ENCODE results near the gene NDUFB11. TPM values are rescaled to one million over a fixed set of nuclear protein-coding genes. Genes with fewer than 3 reads are reported as not detected.

NDUFB11 gene
- total RNA-seq, 1 experiment from 2014 or later = 205 TPM

Other genes with a start within 250 kb of the NDUFB11 start
- gene JADE3, start 232.3 kb downstream of the NDUFB11 start, total RNA-seq (2014; rRNA removed; shearing (Covaris generic)) = 5.4 and 8.6 TPM in 2 replicates
- gene RGN, start 66.3 kb downstream of the NDUFB11 start, total RNA-seq (2014; rRNA removed; shearing (Covaris generic)) = 1.7 and 1.9 TPM in 2 replicates
- gene RBM10, start 519 bp upstream of the NDUFB11 start, total RNA-seq (2014; rRNA removed; shearing (Covaris generic)) = 33.3 and 45.9 TPM in 2 replicates
- gene UBA1, start 49.1 kb upstream of the NDUFB11 start, total RNA-seq (2014; rRNA removed; shearing (Covaris generic)) = 155 and 247 TPM in 2 replicates
- 156 and 209 TPM in 2 replicates for gene CDK16, start 74.0 kb upstream of the NDUFB11 start, total RNA-seq (2014; rRNA removed; shearing (Covaris generic))
- gene USP11, start 88.3 kb upstream of the NDUFB11 start, total RNA-seq (2014; rRNA removed; shearing (Covaris generic)) = 39.2 and 55.6 TPM in 2 replicates
- 0.05 and 0.20 TPM in 2 replicates for gene ZNF157, start 225.9 kb upstream of the NDUFB11 start, total RNA-seq (2014; rRNA removed; shearing (Covaris generic))

Measured in M059J (cell line).